Endodermal cell (in vitro differentiated cells): Measurements from ENCODE around the gene FCRL6. TPM values are rescaled to one million over a fixed set of nuclear protein-coding genes. Genes with fewer than 3 reads are reported as not detected.

Source experiments
- DNase-seq: peaks from one replicate; pipeline ENCODE4 v3.0.0-alpha.2; 2017
- H3K27ac ChIP-seq: 2 replicates; pipeline ENCODE4 v1.5.1; 2013; ENCODE audit warnings: mild to moderate bottlenecking, low read depth, low read length, moderate library complexity
- H3K27me3 ChIP-seq: 2 replicates; pipeline ENCODE4 v1.6.1; 2013; ENCODE audit warnings: mild to moderate bottlenecking, low read length, moderate library complexity; ENCODE audit not compliant: insufficient read depth, control insufficient read depth, poor library complexity, severe bottlenecking
- H3K36me3 ChIP-seq: 2 replicates; pipeline ENCODE4 v1.7.0; 2013; ENCODE audit warnings: mild to moderate bottlenecking, low read length, moderate library complexity; ENCODE audit not compliant: control insufficient read depth, insufficient read depth
- H3K4me1 ChIP-seq: one replicate; pipeline ENCODE4 v1.7.0; 2013; ENCODE audit warnings: low read length; ENCODE audit not compliant: control insufficient read depth, insufficient read depth
- H3K4me3 ChIP-seq: 2 replicates; pipeline ENCODE4 v1.5.1; 2013; ENCODE audit warnings: mild to moderate bottlenecking, low read length, moderate library complexity
- H3K9ac ChIP-seq: 2 replicates; pipeline ENCODE4 v1.6.1; 2013; ENCODE audit warnings: mild to moderate bottlenecking, low read length, moderate library complexity; ENCODE audit not compliant: poor library complexity, severe bottlenecking; ENCODE audit errors: extremely low read depth
- H3K9me3 ChIP-seq: 2 replicates; pipeline ENCODE4 v1.6.1; 2013; ENCODE audit warnings: mild to moderate bottlenecking, low read length, moderate library complexity; ENCODE audit not compliant: control insufficient read depth
- H3K27ac Mint-ChIP-seq: 2 replicates; pipeline ENCODE4 v1.8.0; 2020; ENCODE audit warnings: mixed read lengths
- H3K27me3 Mint-ChIP-seq: 2 replicates; pipeline ENCODE4 v1.8.0; 2021; ENCODE audit warnings: mild to moderate bottlenecking, mixed read lengths; ENCODE audit not compliant: insufficient read depth
- H3K36me3 Mint-ChIP-seq: 2 replicates; pipeline ENCODE4 v1.8.0; 2020; ENCODE audit warnings: low read depth, mixed read lengths
- H3K4me1 Mint-ChIP-seq: 2 replicates; pipeline ENCODE4 v1.8.0; 2020; ENCODE audit warnings: mixed read lengths
- H3K4me3 Mint-ChIP-seq: 2 replicates; pipeline ENCODE4 v1.8.0; 2020; ENCODE audit warnings: mild to moderate bottlenecking, moderate library complexity, mixed read lengths
- H3K9me3 Mint-ChIP-seq: 2 replicates; pipeline ENCODE4 v1.8.0; 2020; ENCODE audit warnings: mild to moderate bottlenecking, mixed read lengths
- CTCF ChIP-seq: fragments of 200-600 bp; sonication (generic); conservative IDR thresholded peaks from 2 replicates; pipeline ENCODE4 v1.5.0; 2021; ENCODE audit warnings: antibody characterized with exemption, mild to moderate bottlenecking
- WGBS, 2 experiments: methylation state at CpG; one replicate each; pipeline versions ENCODE4 v1.1.5 to v1.1.7; 2013; ENCODE audit warnings: missing lambda C conversion rate in 2 of 2, mixed read lengths in 1 of 2; ENCODE audit not compliant: insufficient coverage in 1 of 2, insufficient read length in 1 of 2; 5-methylcytosine and 5-hydroxymethylcytosine counted together
- long read RNA-seq, 4 experiments: library from polyadenylated mRNA in 2 of 4; library from RNA in 1 of 4; library from capped mRNA in 1 of 4; stranded (forward) in 3 of 4; unstranded in 1 of 4; transcript quantifications; one replicate each; pipeline ENCODE4 v2.0.0, GENCODE V29; 2020 to 2021; ENCODE audit warnings: inconsistent platforms in 1 of 4
- polyA plus RNA-seq, 2 experiments: library from polyadenylated mRNA; stranded (reverse); fragments of 50-300 nt; gene quantifications; one replicate each; pipeline ENCODE4 v1.2.3, GENCODE V29; 2013
- total RNA-seq, 2 donors: library from RNA; stranded (reverse); fragmentation: NEBNext Ultra II Directional in 1 of 2; extraction: Animal tissue kit (Norgen Biotek cat#: 25700) in 1 of 2; gene quantifications; 2 replicates in 1 of 2; 3 replicates in 1 of 2; pipeline ENCODE4 v1.2.1, GENCODE V29; 2021

The FCRL6 gene
- total RNA-seq, result not detected
- not detected for polyA plus RNA-seq (2013, experiment 1 of 2)
- polyA plus RNA-seq (2013, experiment 2 of 2), result not detected
- long read RNA-seq, experiment 1, result 0 reads
- long read RNA-seq, experiment 2, result 0 reads
- long read RNA-seq, experiment 3, result 0 reads
- long read RNA-seq, experiment 4, result 0 reads

- H3K27me3 Mint-ChIP-seq, result peaks cover 51% of the 10 kb centered on the region
- no peak for TF ChIP-seq CTCF
- H3K9ac ChIP-seq, result no peak within 1 kb of the TSS
- 93 to 94% methylated on average over 4 to 8 of the region's 8 CpGs for WGBS, 2 experiments
- H3K27ac ChIP-seq, result no peak within 1 kb of the TSS
- H3K4me3 ChIP-seq, result no peak within 1 kb of the TSS
- H3K4me1 Mint-ChIP-seq, result peaks cover 5% of the 10 kb centered on the region
- no peak within 1 kb of the TSS for H3K27ac Mint-ChIP-seq
- H3K9me3 Mint-ChIP-seq, result no peaks in the 10 kb centered on the region
- no peak for DNase-seq
- H3K36me3 ChIP-seq, result no peaks in the 10 kb centered on the region
- H3K36me3 Mint-ChIP-seq, result no peaks in the 10 kb centered on the region
- H3K27me3 ChIP-seq, result peaks cover 29% of the 10 kb centered on the region
- H3K4me3 Mint-ChIP-seq, result no peak within 1 kb of the TSS
- no peaks in the 10 kb centered on the region for H3K9me3 ChIP-seq
- H3K4me1 ChIP-seq, result no peaks in the 10 kb centered on the region
Measured at GRCh38 chr1:159802111-159802510, at the start of gene FCRL6. Gene FCRL6 (plus strand): TSS chr1:159802360. CDS start chr1:159802425, 65 bp downstream.

GRCh38 chr1:159753386-159753785 is 48.8 kb upstream of the FCRL6 start:
- 91 to 100% methylated on average over 4 of the region's 4 CpGs for WGBS, 2 experiments
- DNase-seq, result no peak
- no peaks in the 10 kb centered on the region for H3K4me1 ChIP-seq
- no peak overlapping the region for H3K27ac ChIP-seq
- H3K36me3 Mint-ChIP-seq, result no peaks in the 10 kb centered on the region
- H3K9me3 Mint-ChIP-seq, result peaks cover 3% of the 10 kb centered on the region
- H3K36me3 ChIP-seq, result no peaks in the 10 kb centered on the region
- H3K9me3 ChIP-seq, result no peaks in the 10 kb centered on the region
- H3K9ac ChIP-seq, result no peak overlapping the region
- no peak overlapping the region for H3K4me3 ChIP-seq
- H3K27me3 ChIP-seq, result no peaks in the 10 kb centered on the region
- H3K4me3 Mint-ChIP-seq, result no peak overlapping the region
- no peak overlapping the region for H3K27ac Mint-ChIP-seq
- no peaks in the 10 kb centered on the region for H3K4me1 Mint-ChIP-seq
- TF ChIP-seq CTCF, result no peak
- no peaks in the 10 kb centered on the region for H3K27me3 Mint-ChIP-seq

- peaks cover 3% of the 10 kb centered on the region for H3K9me3 Mint-ChIP-seq
- no peak for TF ChIP-seq CTCF
Measured at GRCh38 chr1:159755451-159756007, 46.6 kb upstream of the FCRL6 start.

More at GRCh38 chr1:159755451-159756007, 46.6 kb upstream of the FCRL6 start:
- no peaks in the 10 kb centered on the region for H3K4me1 Mint-ChIP-seq
- Histone ChIP-seq H3K36me3 (no peaks in the 10 kb centered on the region), H3K9me3 (no peaks in the 10 kb centered on the region), H3K27ac (no peak overlapping the region), H3K9ac (no peak overlapping the region), H3K4me3 (no peak overlapping the region), H3K4me1 (no peaks in the 10 kb centered on the region), H3K27me3 (no peaks in the 10 kb centered on the region)
- 90 to 95% methylated on average over 3 of the region's 3 CpGs for WGBS, 2 experiments
- H3K4me3 Mint-ChIP-seq, result no peak overlapping the region
- DNase-seq, result no peak
- H3K27ac Mint-ChIP-seq, result no peak overlapping the region
- no peaks in the 10 kb centered on the region for H3K36me3 Mint-ChIP-seq
- no peaks in the 10 kb centered on the region for H3K27me3 Mint-ChIP-seq
